CMK (cell line): ENCODE data around the gene TUBD1.

Source experiments
- DNase-seq: peaks from one replicate; pipeline ENCODE4 v3.0.0-alpha.2; 2010; ENCODE audit warnings: low read depth

TUBD1 gene

DNA sequence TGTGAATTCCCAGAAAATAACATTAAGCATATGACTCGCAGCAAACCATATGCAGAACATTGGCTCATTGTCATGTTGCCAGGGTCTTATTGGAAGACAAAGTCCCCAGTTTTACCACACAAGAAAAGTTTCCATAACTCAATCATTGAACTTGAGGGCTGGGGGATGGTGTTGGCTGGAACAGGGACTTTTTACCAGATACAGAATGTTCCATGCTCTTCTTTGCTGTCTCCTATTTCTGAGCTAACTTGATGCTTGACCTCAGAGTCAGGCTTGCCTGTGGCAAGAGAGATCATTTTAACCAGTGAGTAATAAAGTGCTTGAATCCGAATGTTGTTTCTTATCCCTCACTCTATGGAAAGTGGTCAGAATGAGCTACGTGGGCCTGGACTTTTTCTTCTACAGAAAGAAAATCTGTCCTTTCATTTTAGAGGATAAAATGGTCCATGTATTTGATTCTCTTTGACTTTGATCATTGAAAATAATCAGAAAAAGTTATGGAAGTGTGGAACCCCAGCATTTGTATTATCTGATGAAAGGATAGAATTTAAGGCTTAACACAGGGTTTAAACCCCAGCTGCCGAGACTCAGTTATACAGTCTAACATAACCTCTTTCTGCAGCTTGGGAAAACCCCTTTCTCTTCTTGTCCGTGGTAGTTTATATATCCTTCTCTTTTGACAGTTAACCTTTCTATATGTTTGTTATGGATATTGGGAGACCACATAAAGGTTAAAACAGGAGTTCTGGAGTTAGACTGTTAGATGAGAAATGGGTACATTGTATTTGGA is 67.0 kb downstream of the TUBD1 start:
- DNase-seq = no peak

DNA sequence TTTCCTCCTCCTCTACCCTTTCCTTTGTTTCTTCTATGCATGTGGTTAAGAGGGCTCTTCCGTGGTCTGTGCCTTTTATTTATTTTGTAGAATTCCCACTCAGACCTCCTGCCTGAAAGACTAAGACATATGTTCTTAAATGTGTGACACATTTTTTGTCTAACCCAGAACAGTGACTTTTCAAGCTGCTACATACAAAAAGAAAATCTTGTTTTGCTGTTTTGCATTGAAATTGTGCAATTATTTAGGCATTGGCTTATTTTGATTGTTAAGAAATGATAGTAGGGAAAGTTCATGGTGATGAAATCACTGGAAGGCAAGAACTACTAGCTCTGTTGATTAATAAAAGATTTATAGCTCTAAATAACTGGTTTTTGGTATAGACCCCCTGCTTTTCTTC is 76.8 kb downstream of the TUBD1 start:
- DNase-seq = no peak

DNA sequence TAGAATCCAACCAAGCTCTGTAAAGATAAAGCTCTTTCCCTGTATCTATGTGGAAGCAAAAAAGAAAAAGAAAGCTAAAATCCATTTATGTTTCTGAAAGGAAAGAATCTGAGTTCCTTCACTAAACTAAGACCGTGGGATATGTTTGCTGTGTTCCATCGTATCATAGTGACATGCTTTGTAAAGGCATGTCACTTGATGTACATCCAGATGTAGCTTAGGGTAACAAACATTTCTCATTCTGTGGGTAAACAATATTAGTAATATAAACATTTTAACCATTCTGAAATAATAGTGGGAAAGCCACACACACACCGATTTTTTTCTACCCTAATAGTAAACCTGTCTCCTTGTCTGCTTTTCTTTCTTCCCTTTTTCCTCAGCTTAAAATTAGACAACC is 78.1 kb downstream of the TUBD1 start:
- DNase-seq = no peak

DNA sequence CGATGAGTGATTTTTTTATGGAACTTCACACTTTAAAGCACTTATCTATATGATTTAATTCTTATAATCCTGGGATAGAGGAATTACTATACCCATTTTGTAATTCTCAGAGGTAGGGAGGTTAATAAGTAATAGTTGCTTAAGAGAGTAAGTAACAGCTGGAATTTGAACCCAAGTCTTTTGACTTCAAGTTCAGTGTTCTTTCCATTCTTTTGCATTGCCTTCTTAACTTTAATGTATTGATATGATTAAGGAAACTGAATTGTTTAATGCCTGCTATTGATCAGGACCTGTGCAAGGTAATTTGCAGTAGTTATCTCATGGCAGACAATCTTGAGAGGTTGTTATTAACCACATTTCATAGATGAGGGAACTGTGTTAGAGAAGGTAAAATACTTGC is 78.5 kb downstream of the TUBD1 start:
- DNase-seq = no peak

DNA sequence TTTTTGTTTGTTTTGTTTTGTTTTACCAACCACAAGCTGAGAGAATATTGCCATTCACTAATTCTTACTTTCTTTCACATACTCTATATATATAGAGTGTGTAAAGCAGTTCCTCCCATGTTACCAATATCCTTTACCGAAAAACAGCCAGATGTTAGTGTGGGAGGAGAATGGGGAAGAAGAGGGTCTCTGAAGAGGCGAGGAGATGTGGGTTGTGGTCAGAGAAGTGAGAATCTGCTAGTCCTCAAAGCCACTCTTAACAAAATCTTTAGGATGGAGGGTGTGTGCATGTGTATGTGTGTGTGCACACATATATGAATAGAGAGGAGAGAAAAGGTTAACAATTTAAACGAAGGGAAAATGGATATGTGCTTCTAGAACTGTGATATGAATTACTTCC is 80.6 kb downstream of the TUBD1 start:
- peak; percentile 54 for DNase-seq

DNA sequence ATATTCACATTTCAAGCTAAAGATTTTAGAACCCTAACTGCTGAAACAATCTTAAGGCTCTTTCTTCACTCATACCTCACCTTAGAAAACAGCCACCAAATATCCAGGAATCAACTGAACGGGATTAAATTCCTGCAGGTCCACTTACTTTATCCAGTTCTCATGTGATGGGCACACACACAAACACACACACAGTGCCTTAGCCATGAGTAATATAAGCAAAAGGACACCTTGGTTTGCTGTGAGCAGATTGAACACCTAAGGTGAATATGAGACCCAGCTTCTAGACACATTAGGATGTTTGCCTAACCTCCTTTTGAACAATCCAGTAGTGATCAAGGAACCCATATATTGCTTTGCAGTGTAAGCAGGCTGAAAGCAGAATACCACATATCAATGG is 81.5 kb downstream of the TUBD1 start:
- no peak for DNase-seq

DNA sequence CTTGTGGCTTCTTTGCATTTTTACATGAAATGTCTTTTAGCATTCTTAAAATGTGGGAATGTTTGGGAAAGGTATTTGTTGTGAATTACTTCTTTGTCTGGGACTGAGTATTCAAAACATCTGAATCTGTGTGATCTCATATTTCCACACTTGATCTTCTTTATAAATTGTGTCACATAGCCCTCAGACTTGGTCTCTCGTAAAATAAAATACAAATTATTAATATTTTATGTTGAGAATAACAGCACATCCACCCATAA is 81.9 kb downstream of the TUBD1 start:
- DNase-seq = no peak
